ENCODE results near the gene BRMS1L. TPM values are rescaled to one million over a fixed set of nuclear protein-coding genes. Genes with fewer than 3 reads are reported as not detected.

BRMS1L gene
- polyA plus RNA-seq, 2 of the 4 experiments (the other 2 are of a cell fraction) = 17.0 to 18.1 TPM

GRCh38 chr14:35849122-35849521 lies 23.0 kb downstream of the BRMS1L start (continued):
- TF ChIP-seq BCL3 (IDR thresholded peaks at IDR 0.05) = no peak

- ChIA-PET CTCF (interaction anchor here (0.6 kb wide), 1 partner anchor 30 kb away, joined by 4 read pairs; no protein-coding TSS in a partner anchor), POLR2A (no interaction called here)
- Histone ChIP-seq H3K4me2 (no peak overlapping the region), H3K4me3 (no peak overlapping the region), H3K27ac (no peak overlapping the region), H3K9me3 (peaks cover 10% of the 10 kb centered on the region), H3K4me1 (no peaks in the 10 kb centered on the region)
- TF ChIP-seq ZNF302 (CRISPR knock-in tag; IDR thresholded peaks at IDR 0.05) = no peak
- TF ChIP-seq RCOR1 (IDR thresholded peaks at IDR 0.05; ENCODE audit: low read depth, low read length) = no peak
- TF ChIP-seq ELK1 (IDR thresholded peaks at IDR 0.05; ENCODE audit: low read depth, low read length) = no peak
- no peak for TF ChIP-seq SMC3 (IDR thresholded peaks at IDR 0.05)
- no peak for TF ChIP-seq EP300 (IDR thresholded peaks at IDR 0.05)
- no peak for TF ChIP-seq HES2 (IDR thresholded peaks at IDR 0.05)
- TF ChIP-seq ATOH8 (CRISPR knock-in tag; IDR thresholded peaks at IDR 0.05; ENCODE audit: low read depth) = no peak
- TF ChIP-seq BHLHE40 (IDR thresholded peaks at IDR 0.05; ENCODE audit: low read depth, low read length) = no peak
- no peak for TF ChIP-seq RAD21 (conservative IDR thresholded peaks at IDR 0.05 in 1 of 2, IDR thresholded peaks at IDR 0.05 in 1 of 2)
- no peak for TF ChIP-seq CTCF (IDR thresholded peaks at IDR 0.05)
- TF ChIP-seq REST (IDR thresholded peaks at IDR 0.05) = no peak
- no peak for TF ChIP-seq CBX2 (IDR thresholded peaks at IDR 0.05; ENCODE audit: borderline replicate concordance, low read depth)
- TF ChIP-seq FOSL2 (IDR thresholded peaks at IDR 0.05) = no peak
- no peak for TF ChIP-seq FOSL2 (CRISPR knock-in tag; IDR thresholded peaks at IDR 0.05)
- TF ChIP-seq USF2 (IDR thresholded peaks at IDR 0.05) = no peak
- DNase-seq (ENCODE audit: low read depth in 1 of 2, low spot score in 1 of 2) (no peak), ATAC-seq (no peak), FAIRE-seq (no peak)
- WGBS (ENCODE audit: missing lambda C conversion rate) = 95% methylated on average over 3 of the region's 3 CpGs
These were observed 25.7 kb downstream of the BRMS1L start for GRCh38 chr14:35851823-35852222.

Measured in A549 (cell line).